Measurements from ENCODE around the gene PPIL6.

The PPIL6 gene

DNA sequence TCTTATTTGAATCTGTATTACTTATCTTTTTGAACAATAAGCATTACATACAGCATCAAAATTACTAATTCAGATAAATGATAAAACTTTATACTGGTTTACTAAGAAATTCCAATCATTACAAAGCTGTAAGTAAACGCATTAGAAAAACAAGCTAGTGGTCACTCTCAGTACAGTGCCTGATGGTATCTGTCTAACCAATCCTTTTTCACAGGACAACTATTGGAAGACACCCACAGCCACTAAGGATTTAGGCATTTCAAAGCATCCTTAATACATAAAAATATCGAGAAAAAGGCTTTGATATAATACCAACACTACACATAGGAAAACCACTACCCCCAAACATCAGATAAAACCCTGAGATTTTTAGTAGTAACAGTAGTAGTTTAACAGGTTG is 60.7 kb downstream of the PPIL6 start:
- TF ChIP-seq SIN3A (IDR thresholded peaks at IDR 0.05; ENCODE audit: borderline replicate concordance, insufficient read depth, low read length) (no peak), FOXP2 (optimal IDR thresholded peaks at IDR 0.05; ENCODE audit: borderline replicate concordance, extremely low read depth, extremely low read length, insufficient read depth) (no peak), TAF1 (IDR thresholded peaks at IDR 0.05; ENCODE audit: borderline replicate concordance, insufficient read depth, low read length) (no peak), POLR2AphosphoS5 (IDR thresholded peaks at IDR 0.05; ENCODE audit: low read depth, low read length) (no peak)
- TF ChIP-seq, protein P1, sequence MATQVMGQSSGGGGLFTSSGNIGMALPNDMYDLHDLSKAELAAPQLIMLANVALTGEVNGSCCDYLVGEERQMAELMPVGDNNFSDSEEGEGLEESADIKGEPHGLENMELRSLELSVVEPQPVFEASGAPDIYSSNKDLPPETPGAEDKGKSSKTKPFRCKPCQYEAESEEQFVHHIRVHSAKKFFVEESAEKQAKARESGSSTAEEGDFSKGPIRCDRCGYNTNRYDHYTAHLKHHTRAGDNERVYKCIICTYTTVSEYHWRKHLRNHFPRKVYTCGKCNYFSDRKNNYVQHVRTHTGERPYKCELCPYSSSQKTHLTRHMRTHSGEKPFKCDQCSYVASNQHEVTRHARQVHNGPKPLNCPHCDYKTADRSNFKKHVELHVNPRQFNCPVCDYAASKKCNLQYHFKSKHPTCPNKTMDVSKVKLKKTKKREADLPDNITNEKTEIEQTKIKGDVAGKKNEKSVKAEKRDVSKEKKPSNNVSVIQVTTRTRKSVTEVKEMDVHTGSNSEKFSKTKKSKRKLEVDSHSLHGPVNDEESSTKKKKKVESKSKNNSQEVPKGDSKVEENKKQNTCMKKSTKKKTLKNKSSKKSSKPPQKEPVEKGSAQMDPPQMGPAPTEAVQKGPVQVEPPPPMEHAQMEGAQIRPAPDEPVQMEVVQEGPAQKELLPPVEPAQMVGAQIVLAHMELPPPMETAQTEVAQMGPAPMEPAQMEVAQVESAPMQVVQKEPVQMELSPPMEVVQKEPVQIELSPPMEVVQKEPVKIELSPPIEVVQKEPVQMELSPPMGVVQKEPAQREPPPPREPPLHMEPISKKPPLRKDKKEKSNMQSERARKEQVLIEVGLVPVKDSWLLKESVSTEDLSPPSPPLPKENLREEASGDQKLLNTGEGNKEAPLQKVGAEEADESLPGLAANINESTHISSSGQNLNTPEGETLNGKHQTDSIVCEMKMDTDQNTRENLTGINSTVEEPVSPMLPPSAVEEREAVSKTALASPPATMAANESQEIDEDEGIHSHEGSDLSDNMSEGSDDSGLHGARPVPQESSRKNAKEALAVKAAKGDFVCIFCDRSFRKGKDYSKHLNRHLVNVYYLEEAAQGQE (IDR thresholded peaks at IDR 0.05; ENCODE audit: insufficient read depth in 1 of 2, low read depth in 2 of 2, low read length in 2 of 2): no peak

DNA sequence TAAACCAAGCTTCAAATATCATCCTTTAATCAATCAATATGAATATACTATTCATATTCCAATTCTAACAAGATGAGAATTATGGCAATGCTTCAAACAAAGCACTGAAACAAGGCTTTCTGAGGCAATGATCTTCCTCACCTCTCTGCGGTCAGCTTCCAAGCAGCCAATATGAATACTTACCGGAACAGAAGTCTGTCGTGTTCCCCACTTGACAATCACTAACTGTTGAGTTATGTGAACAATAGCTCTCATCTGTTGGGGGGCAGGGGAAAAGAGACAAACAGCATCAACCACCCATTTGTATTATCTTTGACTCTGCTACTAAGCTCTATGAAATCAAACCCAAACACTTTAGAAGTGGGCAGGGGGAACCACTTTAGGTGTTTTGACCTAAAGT is 62.7 kb downstream of the PPIL6 start:
- TF ChIP-seq, protein P1 (IDR thresholded peaks at IDR 0.05; ENCODE audit: insufficient read depth in 1 of 2, low read depth in 2 of 2, low read length in 2 of 2): no peak
- TF ChIP-seq SIN3A (IDR thresholded peaks at IDR 0.05; ENCODE audit: borderline replicate concordance, insufficient read depth, low read length) (no peak), TAF1 (IDR thresholded peaks at IDR 0.05; ENCODE audit: borderline replicate concordance, insufficient read depth, low read length) (no peak), POLR2AphosphoS5 (IDR thresholded peaks at IDR 0.05; ENCODE audit: low read depth, low read length) (no peak), FOXP2 (optimal IDR thresholded peaks at IDR 0.05; ENCODE audit: borderline replicate concordance, extremely low read depth, extremely low read length, insufficient read depth) (no peak)

DNA sequence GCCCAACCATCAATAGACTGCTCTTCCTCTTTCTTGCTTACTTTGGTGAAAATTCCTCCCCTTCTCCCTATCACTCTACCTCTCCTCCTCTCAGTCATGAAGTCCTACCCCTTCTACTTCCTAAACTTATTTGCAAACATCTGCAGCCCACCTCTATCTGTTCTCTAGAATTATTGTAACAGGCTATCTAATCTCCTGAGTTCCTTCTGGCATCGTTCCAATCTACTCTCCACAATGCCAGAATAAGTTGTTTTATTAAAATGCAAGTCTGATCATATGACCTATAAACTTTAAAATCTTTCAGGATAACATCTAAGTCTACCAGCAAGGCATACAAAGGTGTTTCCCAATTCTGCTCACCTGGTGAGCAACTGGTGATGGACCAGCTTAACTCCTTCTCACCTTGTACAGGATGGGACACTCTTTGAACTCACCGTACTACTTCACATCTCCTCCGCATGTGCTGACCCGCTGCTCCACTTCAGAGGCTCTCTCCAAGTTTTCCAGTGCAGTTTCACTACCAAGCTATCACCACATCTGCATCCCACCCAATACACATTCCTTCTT is 66.0 kb downstream of the PPIL6 start:
- TF ChIP-seq SIN3A (IDR thresholded peaks at IDR 0.05; ENCODE audit: borderline replicate concordance, insufficient read depth, low read length) (no peak), POLR2AphosphoS5 (IDR thresholded peaks at IDR 0.05; ENCODE audit: low read depth, low read length) (no peak), FOXP2 (optimal IDR thresholded peaks at IDR 0.05; ENCODE audit: borderline replicate concordance, extremely low read depth, extremely low read length, insufficient read depth) (no peak), TAF1 (IDR thresholded peaks at IDR 0.05; ENCODE audit: borderline replicate concordance, insufficient read depth, low read length) (no peak)
- TF ChIP-seq, protein P1 (IDR thresholded peaks at IDR 0.05; ENCODE audit: insufficient read depth in 1 of 2, low read depth in 2 of 2, low read length in 2 of 2): no peak

DNA sequence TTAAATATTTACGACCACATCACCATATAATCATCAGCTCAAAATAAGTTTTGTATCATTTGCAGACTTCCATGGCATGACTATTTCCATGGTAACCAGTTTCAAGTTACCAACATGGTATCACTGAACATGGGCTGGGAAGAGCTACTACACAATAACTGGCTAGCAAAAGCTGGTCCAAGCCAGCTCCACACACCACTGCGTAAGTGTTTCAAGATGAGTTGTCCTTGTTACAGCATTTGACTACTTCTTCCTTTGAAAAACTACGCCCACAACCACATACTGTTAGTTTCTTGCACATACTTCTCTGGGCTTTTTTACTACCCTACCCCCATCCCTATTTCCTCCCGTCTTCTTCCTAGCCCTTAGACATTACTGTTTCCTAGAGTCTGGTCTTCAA is 66.7 kb downstream of the PPIL6 start:
- TF ChIP-seq FOXP2 (optimal IDR thresholded peaks at IDR 0.05; ENCODE audit: borderline replicate concordance, extremely low read depth, extremely low read length, insufficient read depth) (no peak), TAF1 (IDR thresholded peaks at IDR 0.05; ENCODE audit: borderline replicate concordance, insufficient read depth, low read length) (no peak), SIN3A (IDR thresholded peaks at IDR 0.05; ENCODE audit: borderline replicate concordance, insufficient read depth, low read length) (no peak), POLR2AphosphoS5 (IDR thresholded peaks at IDR 0.05; ENCODE audit: low read depth, low read length) (no peak)
- TF ChIP-seq, protein P1 (IDR thresholded peaks at IDR 0.05; ENCODE audit: insufficient read depth in 1 of 2, low read depth in 2 of 2, low read length in 2 of 2): no peak
